Left lobe of liver (tissue), 2 donors: ENCODE results near the gene CD164L2. TPM values are rescaled to one million over a fixed set of nuclear protein-coding genes. Genes with fewer than 3 reads are reported as not detected.

Source experiments
- ATAC-seq: fragments of 200-7000 bp; cut with Tn5 transposase; one replicate; pipeline ENCODE4 v1.9.1; 2020; ENCODE audit warnings: mild to moderate bottlenecking, moderate library complexity
- DNase-seq: peaks from one replicate; pipeline ENCODE4 v3.0.0-alpha.2; 2020; ENCODE audit warnings: low spot score
- total RNA-seq: library from RNA; stranded (reverse); gene quantifications from one replicate; pipeline ENCODE4 v1.2.1, GENCODE V29; 2021
- donor health status: DM: no; HTN: no; CAD: no; lungs with moderate emphysema.
- donor health status: DM: no; HTN: yes; CAD: no.

Gene CD164L2
- total RNA-seq, 1 donor from 2014 or later, result not detected

DNA sequence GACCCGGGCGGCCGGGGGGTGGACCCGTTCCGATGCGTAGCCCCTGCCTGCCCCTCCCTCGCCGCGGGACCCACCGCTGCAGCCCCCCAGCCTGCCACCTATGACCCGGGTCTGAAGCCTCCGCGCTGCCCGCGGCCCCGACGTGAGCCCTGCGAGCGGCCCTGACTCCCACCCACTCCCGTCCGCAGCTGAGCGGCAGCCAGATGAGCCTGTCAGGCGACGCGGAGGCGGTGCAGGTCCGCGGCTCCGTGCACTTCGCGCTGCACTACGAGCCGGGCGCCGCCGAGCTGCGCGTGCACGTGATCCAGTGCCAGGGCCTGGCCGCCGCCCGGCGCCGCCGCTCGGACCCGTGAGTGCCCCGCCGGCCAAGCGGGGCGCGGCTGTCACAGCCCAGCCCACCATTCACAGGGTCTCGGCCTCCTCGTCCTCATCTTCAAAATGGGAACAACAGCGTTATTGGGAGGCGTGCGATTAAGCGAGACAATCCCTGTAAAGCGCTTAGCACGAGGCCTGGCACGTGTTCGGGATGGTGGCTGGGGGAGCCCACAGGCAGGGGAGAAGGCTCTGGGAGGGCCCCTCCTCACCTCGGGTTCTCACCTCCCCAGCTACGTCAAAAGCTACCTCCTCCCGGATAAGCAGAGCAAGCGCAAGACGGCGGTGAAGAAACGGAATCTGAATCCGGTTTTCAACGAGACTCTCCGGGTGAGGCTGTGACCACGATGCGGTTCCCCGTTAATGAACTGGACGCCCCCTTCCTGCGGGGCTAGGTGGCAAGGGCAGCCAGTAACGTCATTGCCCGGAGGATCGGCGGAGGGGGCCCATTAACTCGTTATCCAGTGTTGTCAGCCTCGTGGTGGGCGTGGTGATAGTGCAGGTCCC lies 33.1 kb downstream of the CD164L2 start:
- DNase-seq (no peak), ATAC-seq (peak; percentile 78)

DNA sequence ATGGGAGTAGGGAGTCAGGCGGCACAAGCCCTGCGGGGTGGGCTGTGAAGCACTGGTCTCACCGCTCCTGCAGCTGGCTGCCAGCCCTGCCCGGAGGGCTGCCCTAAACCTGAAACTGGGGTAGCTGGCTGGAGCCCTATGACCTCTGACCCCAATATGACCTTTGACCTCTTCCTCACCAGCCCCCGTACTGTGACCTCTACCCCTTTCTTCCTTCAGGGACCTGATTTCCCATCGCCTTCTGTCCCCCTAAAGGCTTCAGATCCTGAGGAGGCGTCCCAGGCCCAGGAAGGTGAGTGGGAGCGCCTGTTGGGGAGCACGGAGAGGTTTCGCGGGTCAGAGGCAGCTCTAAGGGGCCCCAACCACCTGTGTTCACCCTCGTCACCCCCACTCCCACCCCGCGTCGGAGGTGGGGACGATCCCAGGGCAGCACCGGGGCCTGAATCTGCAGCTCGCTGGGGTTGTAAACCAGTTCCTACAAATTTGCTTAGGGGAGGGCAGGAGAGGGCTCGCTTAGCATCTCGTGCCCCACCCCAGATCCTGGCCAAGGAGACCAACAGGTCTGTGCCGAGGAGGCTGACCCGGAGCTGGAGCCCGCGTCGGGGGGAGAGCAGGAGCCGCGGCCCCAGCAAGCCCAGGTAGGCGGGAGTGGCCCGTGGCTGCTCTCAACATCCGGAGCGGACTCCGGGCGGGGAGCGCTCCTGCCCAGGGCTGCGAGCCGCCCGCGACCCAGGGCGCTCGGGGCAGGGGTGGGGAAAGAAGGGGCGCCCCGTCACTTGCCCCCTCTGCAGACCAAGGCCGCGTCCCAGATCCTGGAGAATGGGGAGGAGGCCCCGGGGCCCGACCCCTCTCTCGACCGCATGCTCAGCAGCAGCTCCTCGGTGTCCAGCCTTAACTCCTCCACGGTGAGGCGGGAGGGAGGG lies 34.0 kb downstream of the CD164L2 start:
- ATAC-seq (peak; percentile 69), DNase-seq (no peak)

DNA sequence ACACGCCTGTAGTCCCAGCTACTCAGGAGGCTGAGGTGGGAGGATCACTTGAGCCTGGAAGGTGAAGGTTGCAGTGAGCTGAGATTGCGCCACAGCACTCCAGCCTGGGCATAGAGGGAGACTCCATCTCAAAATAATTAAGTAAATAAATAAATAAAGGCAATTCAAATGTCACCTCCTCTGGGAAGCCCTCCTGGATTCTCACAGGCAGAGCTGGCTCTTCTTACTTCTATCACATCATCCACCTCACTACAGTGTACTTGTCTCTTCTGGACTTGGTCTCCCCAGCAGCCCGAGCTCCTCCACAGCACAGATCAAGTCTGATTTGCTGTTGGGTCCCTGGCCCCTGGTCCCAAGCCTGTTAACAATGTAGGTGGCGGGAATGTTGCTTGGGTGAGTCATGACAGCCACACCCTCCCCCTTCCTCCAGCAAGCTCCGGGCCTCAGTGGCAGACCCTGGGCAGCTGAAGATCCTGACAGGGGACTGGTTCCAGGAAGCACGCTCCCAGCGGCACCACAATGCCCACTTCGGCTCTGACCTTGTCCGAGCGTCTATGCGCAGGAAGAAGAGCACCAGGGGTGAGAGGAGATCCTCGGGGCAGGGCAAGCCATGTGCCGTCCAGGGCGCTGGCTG lies 36.0 kb downstream of the CD164L2 start:
- no peak for ATAC-seq
- no peak for DNase-seq

DNA sequence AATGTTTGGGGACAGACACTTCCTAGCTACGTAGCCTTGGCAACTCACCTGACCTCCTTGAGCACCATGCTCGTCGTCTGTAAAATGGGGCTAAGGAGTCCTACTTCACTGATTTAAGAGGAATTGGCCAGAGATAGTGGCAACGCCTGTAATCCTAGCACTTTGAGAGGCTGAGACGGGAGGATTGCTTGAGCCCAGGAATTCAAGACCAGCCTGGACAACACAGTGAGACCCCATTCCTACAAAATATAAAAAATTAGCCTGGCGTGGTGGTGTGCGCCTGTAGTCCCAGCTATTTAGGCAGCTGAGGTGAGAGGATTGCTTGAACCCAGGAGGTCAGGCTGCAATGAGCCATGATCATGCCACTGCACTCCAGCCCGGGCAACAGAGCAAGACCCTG lies 36.8 kb downstream of the CD164L2 start:
- ATAC-seq (no peak), DNase-seq (no peak)

DNA sequence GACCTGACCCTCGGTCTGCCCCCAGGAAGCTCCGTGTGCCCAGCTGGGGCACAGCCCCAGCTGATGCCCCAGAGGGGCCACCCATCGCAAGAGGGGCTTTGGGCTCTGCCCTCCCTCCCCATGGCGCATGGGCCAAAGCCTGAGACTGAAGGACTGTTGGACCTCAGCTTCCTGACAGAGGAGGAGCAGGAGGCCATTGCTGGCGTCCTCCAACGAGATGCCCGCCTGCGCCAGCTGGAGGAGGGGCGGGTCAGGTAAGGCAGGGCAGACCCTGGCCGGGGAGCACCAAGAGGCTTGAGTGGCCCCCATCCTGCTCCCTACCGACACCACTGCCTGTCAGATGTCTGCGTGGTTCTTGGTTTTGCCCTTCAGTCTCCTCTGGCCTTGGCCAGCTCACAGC lies 37.9 kb downstream of the CD164L2 start:
- no peak for DNase-seq

DNA sequence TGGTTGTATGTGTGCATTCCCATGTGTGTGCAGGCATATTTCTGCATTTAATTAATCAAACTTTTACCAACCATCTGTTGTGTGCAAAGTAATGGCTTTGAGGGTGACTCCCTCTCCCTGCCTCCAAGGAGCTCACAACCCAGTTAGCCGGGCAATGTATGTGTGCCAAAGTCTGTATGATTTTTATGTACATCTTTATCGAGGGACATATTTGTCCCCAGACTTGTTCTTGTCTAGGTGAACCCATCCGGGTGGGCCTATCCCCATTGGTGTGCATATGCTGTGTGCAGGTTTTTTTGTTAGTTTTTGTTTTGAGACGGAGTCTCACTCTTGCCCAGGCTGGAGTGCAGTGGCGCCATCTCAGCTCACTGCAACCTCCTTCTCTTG lies 39.5 kb downstream of the CD164L2 start:
- ATAC-seq (no peak), DNase-seq (no peak)

More for the DNA sequence above, 37.9 kb downstream of the CD164L2 start:
- no peak for ATAC-seq

DNA sequence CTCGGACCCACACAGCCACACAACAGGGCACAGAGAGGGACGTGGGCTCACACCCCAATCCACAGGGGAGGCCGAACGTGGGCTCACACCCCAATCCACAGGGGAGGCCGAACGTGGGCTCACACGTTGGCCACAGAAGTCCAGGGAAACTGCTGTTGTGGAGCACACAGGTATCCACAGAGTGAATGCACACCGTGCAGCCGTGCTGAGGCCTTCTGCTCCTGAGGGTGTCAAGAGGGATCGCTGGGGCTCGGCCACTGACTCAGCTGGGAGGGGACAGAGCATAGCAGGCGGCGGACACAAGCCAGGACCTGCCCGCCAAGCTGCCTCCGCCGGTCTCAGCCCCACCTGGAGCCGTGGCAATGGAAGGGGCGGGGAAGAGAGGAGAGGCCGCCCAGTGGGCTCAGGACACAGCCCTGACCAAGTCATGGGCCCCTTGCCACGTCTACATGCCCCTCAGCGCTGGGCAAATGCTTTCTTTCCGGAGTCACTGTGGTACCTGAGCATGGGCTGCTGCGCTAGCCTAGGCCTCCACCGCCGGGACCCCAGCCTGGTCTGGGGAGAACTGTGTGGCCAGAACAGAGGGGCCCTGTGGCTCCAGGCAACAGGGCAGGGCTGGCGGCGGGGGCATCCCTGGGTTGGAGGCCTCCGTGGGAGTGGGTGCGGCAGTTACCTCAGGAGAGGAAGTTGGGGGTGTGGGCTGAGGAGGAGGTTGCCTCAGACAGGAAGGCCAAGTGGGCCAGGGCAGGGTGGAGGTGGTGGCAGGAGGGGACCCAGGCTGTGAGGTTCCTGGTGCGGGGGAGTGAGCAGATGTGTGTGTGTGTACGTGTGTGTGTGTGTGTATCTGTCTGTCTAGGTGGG lies 40.1 kb downstream of the CD164L2 start:
- no peak for DNase-seq

DNA sequence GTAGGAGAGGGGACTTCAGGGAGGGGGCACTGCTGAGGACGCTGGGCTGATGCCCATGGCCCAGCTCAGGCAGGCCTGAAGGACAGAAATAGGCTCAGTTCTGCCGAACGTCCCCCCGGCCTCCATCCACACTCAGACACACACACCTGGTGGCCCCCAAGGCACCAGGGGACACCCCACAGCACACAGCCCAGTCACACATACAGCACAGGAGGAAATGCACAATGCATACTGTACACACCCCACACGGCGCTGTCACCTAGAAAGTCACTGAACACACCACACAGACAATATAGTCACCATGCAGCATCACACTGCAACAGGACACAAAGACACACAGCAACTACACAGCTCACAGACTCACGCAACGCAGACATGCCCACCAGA lies 40.7 kb downstream of the CD164L2 start:
- no peak for ATAC-seq
- no peak for DNase-seq

More for the DNA sequence above, 40.1 kb downstream of the CD164L2 start:
- peak; percentile 36 for ATAC-seq

DNA sequence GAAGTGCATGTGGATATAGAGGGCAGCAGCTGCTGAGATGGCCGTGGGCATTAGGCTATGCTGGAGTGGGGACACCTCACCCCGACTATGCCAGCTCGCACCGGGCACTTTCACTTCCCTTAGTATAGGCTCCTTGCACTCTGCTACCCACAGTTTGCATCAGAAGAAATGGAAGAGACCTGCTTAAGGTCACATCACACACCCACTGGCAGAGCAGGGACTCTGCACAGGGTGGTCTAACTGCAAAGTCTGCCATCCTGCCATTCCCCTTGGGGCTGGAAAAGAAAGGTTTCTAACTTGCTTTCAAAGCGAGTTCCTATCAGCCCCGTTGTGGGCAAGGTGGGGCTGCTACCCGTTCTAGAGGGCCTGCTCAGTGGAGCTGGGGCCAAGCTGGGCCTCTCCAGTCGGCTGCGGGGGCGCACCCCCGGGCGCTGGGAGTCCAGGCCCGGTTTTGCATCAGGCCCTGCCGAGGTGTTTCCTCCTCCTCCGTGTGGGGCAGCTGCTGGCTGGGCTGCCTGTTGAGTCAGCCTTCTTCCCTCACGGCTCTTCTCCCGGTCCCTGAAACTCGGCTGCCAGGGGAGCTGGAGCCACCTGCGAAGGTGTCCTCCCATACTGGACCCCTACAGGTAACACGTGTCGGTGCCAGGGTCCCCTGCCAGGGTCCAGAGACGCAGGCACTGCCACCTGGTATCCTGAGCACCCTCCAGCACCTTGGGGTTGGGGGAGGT lies 41.4 kb downstream of the CD164L2 start, which contains the start of gene SYTL1:
TSS of gene SYTL1 (plus strand) at position 498 of the 728 bp plus-strand sequence. CDS start 3,313 bp downstream, outside the sequence.
- peak; percentile 41 for ATAC-seq

DNA sequence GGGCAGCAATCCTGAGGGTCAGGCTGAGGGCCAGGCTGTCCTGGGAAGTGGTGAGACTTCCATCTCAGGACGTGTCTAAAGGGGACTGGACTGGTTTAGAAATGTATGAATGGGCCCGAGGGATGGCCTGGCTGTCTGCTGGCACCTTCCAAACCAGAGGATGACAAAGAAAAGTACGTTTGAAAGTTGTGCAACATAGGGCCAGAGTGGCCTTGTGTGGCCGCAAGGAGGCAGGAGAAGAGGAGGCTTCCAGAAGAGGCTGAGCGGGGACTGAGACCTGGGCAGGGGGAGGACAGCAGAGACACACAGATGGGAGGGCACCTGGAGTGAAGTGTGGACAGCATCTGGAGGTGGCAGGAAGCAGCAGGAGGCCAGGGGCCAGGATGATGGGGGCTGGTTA lies 43.9 kb downstream of the CD164L2 start:
- DNase-seq (no peak), ATAC-seq (no peak)

More for the DNA sequence above, 41.4 kb downstream of the CD164L2 start, which contains the start of gene SYTL1:
- no peak for DNase-seq

DNA sequence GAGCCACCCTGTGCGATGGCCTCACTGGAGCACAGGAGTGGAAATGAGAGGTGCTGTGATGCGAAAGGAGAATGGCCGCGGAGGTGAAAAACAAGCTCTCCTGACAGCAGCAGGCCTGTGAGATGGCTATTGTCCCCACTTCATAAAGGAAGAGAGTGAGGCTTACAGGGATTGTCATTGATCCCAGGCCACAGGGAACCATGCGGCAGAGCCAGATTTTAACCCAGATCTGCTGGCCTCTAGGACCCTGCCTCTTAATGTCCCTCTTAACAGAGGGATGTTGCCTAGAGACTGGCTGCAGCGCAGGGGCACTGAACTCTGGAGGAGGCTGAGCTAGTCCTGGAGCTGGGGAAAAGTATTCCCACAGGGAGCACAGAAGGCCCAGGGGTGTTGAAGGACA lies 44.4 kb downstream of the CD164L2 start:
- no peak for ATAC-seq
- no peak for DNase-seq

DNA sequence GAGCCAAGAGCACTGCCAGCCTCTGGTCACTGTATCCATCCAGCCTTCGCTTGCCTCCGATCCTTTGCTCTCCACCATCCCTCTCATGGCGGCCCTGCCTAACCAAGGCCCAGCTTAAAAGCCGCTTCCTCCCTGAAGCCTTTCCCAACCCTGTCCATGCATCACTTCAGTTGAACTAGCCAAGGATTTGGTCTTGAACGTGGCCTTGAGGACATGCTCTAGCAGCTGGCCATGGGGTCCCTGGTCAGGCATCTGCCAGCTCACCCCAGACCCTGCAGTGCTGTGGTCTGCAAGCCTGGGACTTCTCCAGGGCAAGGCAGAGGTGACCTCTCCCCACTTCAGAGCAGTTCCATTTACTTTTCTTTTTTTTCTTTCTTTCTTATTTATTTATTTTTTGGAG lies 46.4 kb downstream of the CD164L2 start:
- ATAC-seq (no peak), DNase-seq (no peak)

DNA sequence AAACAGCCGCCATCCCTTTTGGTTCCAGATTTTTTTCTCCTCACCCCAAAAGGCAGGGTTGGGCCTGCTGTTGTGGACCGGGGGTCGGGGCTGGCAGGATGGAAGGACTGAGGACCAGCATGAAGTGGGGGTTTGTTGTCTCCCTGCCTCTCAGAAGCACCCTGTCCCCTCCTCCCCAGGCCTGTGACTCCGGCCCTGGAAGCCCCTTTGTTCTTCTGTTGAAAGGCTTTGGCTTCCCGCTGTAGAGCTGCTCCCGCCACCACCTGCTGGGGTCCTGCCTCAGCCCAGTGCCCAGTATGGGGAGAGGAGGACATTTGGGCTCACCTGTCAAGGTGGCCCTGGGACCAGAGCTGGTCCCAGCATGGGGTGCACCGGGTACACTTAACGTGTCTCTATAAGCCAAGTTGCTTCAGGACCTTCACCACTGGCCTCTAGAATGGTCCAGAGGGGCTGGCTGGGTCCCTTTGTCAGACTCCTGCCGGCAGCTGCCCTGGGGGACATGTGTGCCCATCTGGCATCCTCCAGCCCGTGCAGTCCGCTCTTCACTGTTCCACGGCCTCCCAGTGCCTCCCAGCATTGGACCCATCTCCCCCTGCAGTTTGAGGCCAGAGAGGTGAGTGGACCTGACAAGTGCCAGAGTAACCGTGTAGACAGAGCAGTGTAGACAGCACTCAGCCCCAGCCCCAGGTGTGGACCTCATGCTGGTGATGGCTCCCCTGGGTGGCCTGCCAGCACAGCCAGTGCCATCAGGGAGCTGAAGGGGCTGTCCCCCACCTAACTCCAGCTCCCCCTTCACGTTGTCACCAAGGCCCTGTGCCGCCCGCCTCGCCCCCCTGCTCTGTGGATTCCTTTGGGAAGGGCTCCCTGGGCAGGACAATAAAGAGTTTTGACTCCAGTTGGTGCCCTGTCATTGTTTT lies 47.4 kb downstream of the CD164L2 start:
- DNase-seq (no peak), ATAC-seq (no peak)

DNA sequence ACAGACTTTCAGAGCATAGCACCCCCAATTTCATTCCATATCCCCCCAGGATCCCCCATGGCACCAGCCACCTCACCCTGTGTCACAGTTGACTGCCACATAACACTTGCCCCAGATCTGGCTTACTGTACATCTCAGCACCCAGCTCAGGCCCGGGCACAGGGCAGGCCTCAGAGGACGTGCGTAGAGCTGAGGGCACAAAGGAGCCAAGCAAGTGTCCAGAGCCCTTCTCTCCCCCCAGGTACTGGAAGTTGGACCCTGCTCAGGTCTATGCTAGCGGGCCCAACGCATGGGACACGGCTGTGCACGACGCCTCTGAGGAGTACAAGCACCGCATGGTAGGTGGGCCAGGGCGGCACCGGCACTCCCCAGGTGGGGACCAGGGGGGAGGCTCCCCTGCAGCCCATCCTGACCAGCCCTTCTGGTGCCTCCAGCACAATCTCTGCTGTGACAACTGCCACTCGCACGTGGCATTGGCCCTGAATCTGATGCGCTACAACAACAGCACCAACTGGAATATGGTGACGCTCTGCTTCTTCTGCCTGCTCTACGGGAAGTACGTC lies 49.3 kb downstream of the CD164L2 start:
- DNase-seq (no peak), ATAC-seq (no peak)

DNA sequence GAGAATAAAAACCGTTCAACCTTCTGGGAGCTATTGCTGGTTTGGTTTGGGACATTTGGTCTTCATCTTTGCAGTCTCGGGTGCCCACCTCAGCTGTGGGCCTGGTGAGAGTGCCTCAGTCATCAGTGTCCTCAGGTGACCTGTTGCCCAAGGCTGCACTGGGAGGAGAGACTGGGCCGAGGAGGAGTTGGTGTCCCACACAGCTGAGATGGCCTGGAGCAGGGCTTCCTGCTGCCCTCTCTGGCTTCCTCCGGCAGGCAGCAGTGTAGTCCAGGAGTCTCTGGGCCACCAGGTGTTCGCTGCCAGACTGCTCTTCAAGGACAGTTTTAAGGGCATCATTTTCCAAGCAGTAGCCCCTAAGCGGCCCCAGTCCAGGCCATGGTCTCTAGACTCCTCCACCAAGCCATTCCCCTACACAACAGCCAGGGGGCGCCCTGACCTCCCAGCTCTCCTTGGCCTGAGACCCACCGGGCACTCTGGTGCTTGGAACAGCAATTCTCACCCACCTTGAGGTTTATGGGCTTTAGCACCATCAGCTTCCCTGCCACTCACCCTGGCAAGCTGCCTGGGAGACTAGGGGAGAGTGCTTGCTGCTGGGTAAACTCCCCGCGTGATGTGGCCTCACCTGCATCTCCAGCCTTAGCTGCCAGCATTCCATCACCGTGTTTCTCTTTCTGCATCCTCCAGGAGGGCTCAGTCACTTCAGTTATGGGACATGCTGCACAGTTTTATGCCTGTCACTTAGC lies 50.4 kb downstream of the CD164L2 start:
- ATAC-seq (peak; percentile 74), DNase-seq (no peak)

DNA sequence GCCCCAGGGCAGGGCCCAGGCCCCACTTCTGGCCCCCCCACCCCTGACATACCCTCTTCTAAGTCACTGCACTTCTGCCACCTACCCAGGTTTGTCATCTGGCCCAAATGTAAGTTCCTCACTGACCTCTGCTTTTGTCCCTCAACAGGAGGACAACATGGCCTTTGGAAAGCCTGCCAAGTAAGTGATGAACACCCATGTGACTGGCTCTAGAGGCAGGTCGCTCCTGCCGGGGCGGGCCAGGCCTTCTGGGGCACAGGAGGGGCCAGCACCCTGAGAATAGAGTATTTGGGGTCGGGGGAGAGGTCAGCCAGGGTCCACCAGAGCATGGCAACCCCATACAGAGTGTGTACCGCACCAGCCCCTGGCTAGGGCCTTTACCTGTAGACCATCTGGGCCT lies 51.2 kb downstream of the CD164L2 start:
- ATAC-seq (peak; percentile 29), DNase-seq (no peak)

DNA sequence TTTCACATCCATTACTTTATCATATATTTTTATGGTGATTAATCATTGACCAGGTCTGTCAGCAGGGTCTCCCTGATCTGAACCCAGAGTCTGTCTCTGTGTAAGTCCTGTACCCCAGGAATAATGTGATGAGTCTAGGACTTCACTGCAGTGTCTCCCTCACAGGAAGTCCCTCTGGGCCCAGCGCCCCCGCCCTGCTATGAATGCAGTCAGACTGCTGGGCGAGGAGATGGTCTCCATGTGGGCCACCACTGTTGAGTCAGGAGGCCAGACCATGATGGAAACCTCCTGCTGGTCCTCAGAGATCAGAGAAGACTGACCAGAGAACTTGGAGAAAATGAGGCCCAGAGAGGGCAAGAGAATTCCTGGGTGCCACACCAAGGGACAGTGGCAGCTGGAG lies 51.7 kb downstream of the CD164L2 start:
- no peak for ATAC-seq
- DNase-seq, result no peak
